K562 (cell line): Measurements from ENCODE around the gene RET. TPM values are rescaled to one million over a fixed set of nuclear protein-coding genes. Genes with fewer than 3 reads are reported as not detected.

Source experiments
- ATAC-seq: fragments of 200-7000 bp; cut with Tn5 transposase; 3 replicates; pipeline ENCODE4 v1.9.1; 2020; ENCODE audit warnings: moderate library complexity
- BruUV-seq: library from RNA; stranded (reverse); fragments of 400-500 nt; replicated peaks from 2 replicates; lab custom pipeline; 2021; lab: Mats Ljungman, UMichigan
- CTCF ChIA-PET: fragments of 300-600 bp; formaldehyde crosslinking; extraction: SDS; loops from one replicate; lab custom pipeline; 2021; ENCODE audit warnings: low intra/inter-chr PET ratio; lab: Yijun Ruan, JAX
- POLR2A ChIA-PET: fragments of 300-600, 350-650 bp; sonication (Branson Sonifier 250); formaldehyde crosslinking; extraction: SDS; loops from one replicate; lab custom pipeline; 2021; ENCODE audit warnings: antibody characterized with exemption, inconsistent platforms; lab: Yijun Ruan, JAX
- DNase-seq, 4 experiments: peaks; one replicate each; pipeline versions ENCODE4 v3.0.0 to v3.0.0-alpha.2; 2011 to 2018; ENCODE audit warnings: low spot score in 3 of 4, mixed read lengths in 3 of 4; ENCODE audit errors: extremely low read depth in 1 of 4
- FAIRE-seq: peaks from 2 replicates; lab custom pipeline; 2011; peaks lifted over from hg19 to GRCh38; lab: Jason Lieb, UNC
- H2AFZ ChIP-seq: 2 replicates; pipeline ENCODE4 v1.6.0; 2011; ENCODE audit warnings: low read depth, low read length, control low read depth, inconsistent platforms
- H3K27ac ChIP-seq: fragments of 200-600 bp; 3 replicates; pipeline ENCODE4 v1.8.0; 2011; ENCODE audit warnings: low read depth, mild to moderate bottlenecking, control low read depth, inconsistent platforms, low read length, moderate library complexity, mixed read lengths; ENCODE audit errors: extremely low read depth
- H3K27me3 ChIP-seq, 2 experiments: fragments of 300-600 bp in 1 of 2; 2 replicates in 1 of 2; 3 replicates in 1 of 2; pipeline versions ENCODE4 v1.6.0 to v1.8.0; 2011; ENCODE audit warnings: inconsistent platforms in 2 of 2, low read length in 2 of 2, mild to moderate bottlenecking in 1 of 2, mixed read lengths in 1 of 2, moderate library complexity in 1 of 2; ENCODE audit not compliant: control insufficient read depth in 2 of 2, insufficient read depth in 2 of 2
- H3K36me3 ChIP-seq: fragments of 300-600 bp; 3 replicates; pipeline ENCODE4 v1.8.0; 2011; ENCODE audit warnings: mild to moderate bottlenecking, low read length, inconsistent platforms; ENCODE audit not compliant: control insufficient read depth, insufficient read depth
- H3K4me1 ChIP-seq, 2 experiments: fragments of 200-600 bp in 1 of 2; replicated peaks in 1 of 2; 2 replicates in 1 of 2; 3 replicates in 1 of 2; pipeline versions ENCODE4 v1.5.1 to v1.8.0; 2011; ENCODE audit warnings: inconsistent platforms in 2 of 2, low read length in 2 of 2, mild to moderate bottlenecking in 1 of 2, mixed read lengths in 1 of 2, moderate library complexity in 1 of 2; ENCODE audit not compliant: control insufficient read depth in 2 of 2, insufficient read depth in 2 of 2
- H3K4me2 ChIP-seq: 2 replicates; pipeline ENCODE4 v1.6.1; 2011; ENCODE audit warnings: low read length, control low read depth, inconsistent platforms, mixed read lengths; ENCODE audit not compliant: insufficient read depth
- H3K4me3 ChIP-seq: fragments of 200-600 bp; sonication (generic), shearing (Covaris generic); 2 replicates; pipeline ENCODE4 v1.5.1; 2016; ENCODE audit warnings: control low read depth, inconsistent platforms
- H3K79me2 ChIP-seq: fragments of 200-600 bp; 3 replicates; pipeline ENCODE4 v1.8.0; 2011; ENCODE audit warnings: low read length, inconsistent platforms; ENCODE audit not compliant: control insufficient read depth, insufficient read depth
- H3K9ac ChIP-seq, 2 experiments: 2 replicates each; pipeline versions ENCODE4 v1.6.0 to v1.6.1; 2011; ENCODE audit warnings: low read depth in 2 of 2, low read length in 2 of 2, control low read depth in 1 of 2, inconsistent platforms in 1 of 2, mild to moderate bottlenecking in 1 of 2, mixed read lengths in 1 of 2; ENCODE audit not compliant: insufficient read depth in 1 of 2
- H3K9me1 ChIP-seq: one replicate; pipeline ENCODE4 v1.6.0; 2011; ENCODE audit warnings: inconsistent platforms, mild to moderate bottlenecking, low read length, moderate library complexity; ENCODE audit not compliant: control insufficient read depth, insufficient read depth
- H3K9me3 ChIP-seq: replicated peaks from 2 replicates; pipeline ENCODE4 v1.5.1; 2011; ENCODE audit warnings: low read depth, low read length, inconsistent platforms; ENCODE audit not compliant: control insufficient read depth, insufficient read depth
- H4K20me1 ChIP-seq: replicated peaks from 2 replicates; pipeline ENCODE4 v1.6.1; 2011; ENCODE audit warnings: low read length, inconsistent platforms, mixed read lengths; ENCODE audit not compliant: control insufficient read depth, insufficient read depth
- ERF ChIP-seq: fragments of 450-650 bp; formaldehyde crosslinking; IDR thresholded peaks from 2 replicates; pipeline ENCODE4 v1.4.0; 2020; ENCODE audit warnings: mild to moderate bottlenecking, mixed read lengths
- GTF3C2 ChIP-seq: IDR thresholded peaks from 3 replicates; pipeline ENCODE4 v1.6.1; 2011; ENCODE audit warnings: borderline replicate concordance, mild to moderate bottlenecking, moderate library complexity; ENCODE audit not compliant: insufficient read length; ENCODE audit errors: extremely low read depth
- HES1 ChIP-seq: fragments of 450-650 bp; IDR thresholded peaks from 2 replicates; pipeline ENCODE4 v1.6.1; 2016; ENCODE audit warnings: low read depth, mild to moderate bottlenecking, moderate library complexity
- HSF4 ChIP-seq: fragments of 250-450 bp; sonication (Bioruptor Pico); IDR thresholded peaks from 2 replicates; pipeline ENCODE4 v2.1.2; 2022; ENCODE audit warnings: mild to moderate bottlenecking, moderate library complexity, borderline replicate concordance
- PKNOX1 ChIP-seq: fragments of 450-650 bp; IDR thresholded peaks from 2 replicates; pipeline ENCODE4 v1.6.1; 2016
- ZNF699 ChIP-seq: fragments of 250-450 bp; sonication (Bioruptor Pico); IDR thresholded peaks from 2 replicates; pipeline ENCODE4 v1.8.0; 2021; ENCODE audit warnings: mild to moderate bottlenecking, moderate library complexity; ENCODE audit not compliant: insufficient replicate concordance
- ZNF766 ChIP-seq: fragments of 200-800 bp; sonication (Bioruptor generic); conservative IDR thresholded peaks from 2 replicates; pipeline ENCODE4 v1.6.1; 2016; ENCODE audit warnings: missing genetic modification characterization, missing compliant biosample characterization
- WGBS: fragments of 100-300 bp; shearing (Covaris generic); methylation state at CpG from one replicate; pipeline ENCODE4 v1.1.6; 2016; ENCODE audit warnings: low coverage, mixed read lengths; ENCODE audit not compliant: insufficient coverage; ENCODE audit errors: missing lambda C conversion rate; 5-methylcytosine and 5-hydroxymethylcytosine counted together
- in situ Hi-C: fragments of 300-500 bp; cut with MboI; formaldehyde crosslinking; loops from 4 replicates; pipeline ENCODE4 v1.15.0; 2018; ENCODE audit warnings: inconsistent platforms, mixed read lengths
- intact Hi-C: fragments of 100-400 bp; cut with micrococcal nuclease; formaldehyde crosslinking; loops from 2 replicates; pipeline ENCODE4 v1.14.2; 2022
- polyA plus RNA-seq, 8 experiments: library from polyadenylated mRNA; depleted of rRNA in 4 of 8; stranded (reverse) in 5 of 8; unstranded in 3 of 8; fragments of >200 nt; fragmentation: Nextera tagmentation in 2 of 8; fragmentation: Illumina TruSeq in 1 of 8; extraction: Ambion mirVana in 2 of 8; extraction: Trizol in 1 of 8; gene quantifications; 2 replicates each; pipeline versions ENCODE4 v1.2.1 to v1.2.3, GENCODE V29; 2011 to 2014; ENCODE audit warnings: inconsistent platforms in 1 of 8, missing spikeins in 1 of 8
- total RNA-seq, 7 experiments: library from RNA; depleted of rRNA in 6 of 7; stranded (reverse); fragments of >200 nt in 6 of 7; fragmentation: Illumina TruSeq in 2 of 7; extraction: Trizol in 2 of 7; gene quantifications; 2 replicates each; pipeline versions ENCODE4 v1.2.1 to v1.2.3, GENCODE V29; 2011 to 2021; ENCODE audit warnings: low replicate concordance in 1 of 7

Gene RET
- total and polyA plus RNA-seq, 9 of the 15 experiments (the other 6 are each of a cell fraction or from before 2014, with no cell fraction given), result 0.04 to 0.05 TPM; not detected in 7

GRCh38 chr10:43065761-43066160, 11.1 kb upstream of the RET start:
- FAIRE-seq, result no peak
- in situ Hi-C loops (no loop called here), intact Hi-C loops (no loop called here)
- no peak for ATAC-seq
- H3K27me3 ChIP-seq, result peaks cover 13 to 53% of the 10 kb centered on the region in 2 experiments; a peak in 4 of 5 replicates
- ChIA-PET POLR2A (no interaction called here), CTCF (no interaction called here)
- no TSS peak for BruUV-seq
- H2AFZ ChIP-seq, result no peak overlapping the region
- WGBS, result 2% methylated on average over 6 of the region's 6 CpGs
- H4K20me1 ChIP-seq, result no peaks in the 10 kb centered on the region; the same call in 1 of the 2 replicates
- DNase-seq, result no peak
- H3K27ac ChIP-seq, result no peak overlapping the region
- no peaks in the 10 kb centered on the region for H3K9me1 ChIP-seq
- no peak overlapping the region for H3K4me2 ChIP-seq
- TF ChIP-seq ZNF766 (no peak), HSF4 (CRISPR knock-in tag) (no peak), HES1 (no peak), ZNF699 (no peak), PKNOX1 (no peak), GTF3C2 (no peak), ERF (CRISPR knock-in tag) (no peak)
- no peaks in the 10 kb centered on the region for H3K9me3 ChIP-seq
- H3K36me3 ChIP-seq, result no peaks in the 10 kb centered on the region
- H3K4me1 ChIP-seq, result peaks cover 0 to 3% of the 10 kb centered on the region in 2 experiments; a peak in 2 of 5 replicates
- H3K79me2 ChIP-seq, result no peaks in the 10 kb centered on the region
- H3K9ac ChIP-seq, result no peak overlapping the region; a peak in 1 of 4 replicates
- H3K4me3 ChIP-seq, result no peak overlapping the region
